ENCODE measurements around the gene C11orf68.

Gene C11orf68

DNA sequence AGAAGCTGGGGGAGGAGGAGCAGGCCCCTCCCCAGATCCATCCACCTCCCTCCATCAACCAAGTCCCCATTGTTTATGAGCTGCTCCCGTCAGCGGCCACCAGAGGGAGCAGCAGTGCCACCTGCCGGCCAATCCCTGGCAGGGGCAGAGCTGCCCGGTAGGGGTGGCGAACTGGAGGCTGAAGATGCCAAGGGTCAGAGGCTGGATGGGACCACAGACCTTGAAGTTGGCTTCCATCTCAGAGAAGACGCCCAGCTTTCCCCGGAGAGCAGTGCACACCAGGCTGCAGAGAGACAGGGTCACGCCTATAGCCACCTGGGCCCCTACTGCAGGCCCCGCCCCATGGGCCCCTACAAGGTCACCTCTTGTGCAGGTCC, 34.2 kb downstream of the C11orf68 start:
- H3K4me1 Mint-ChIP-seq = peaks cover 24% of the 10 kb centered on the region
- H3K27me3 Mint-ChIP-seq (ENCODE audit: low read depth) = no peaks in the 10 kb centered on the region
- peak overlapping the region in 1 of 3 experiments; percentile 60 for H3K27ac Mint-ChIP-seq
- TF ChIP-seq, protein P1, sequence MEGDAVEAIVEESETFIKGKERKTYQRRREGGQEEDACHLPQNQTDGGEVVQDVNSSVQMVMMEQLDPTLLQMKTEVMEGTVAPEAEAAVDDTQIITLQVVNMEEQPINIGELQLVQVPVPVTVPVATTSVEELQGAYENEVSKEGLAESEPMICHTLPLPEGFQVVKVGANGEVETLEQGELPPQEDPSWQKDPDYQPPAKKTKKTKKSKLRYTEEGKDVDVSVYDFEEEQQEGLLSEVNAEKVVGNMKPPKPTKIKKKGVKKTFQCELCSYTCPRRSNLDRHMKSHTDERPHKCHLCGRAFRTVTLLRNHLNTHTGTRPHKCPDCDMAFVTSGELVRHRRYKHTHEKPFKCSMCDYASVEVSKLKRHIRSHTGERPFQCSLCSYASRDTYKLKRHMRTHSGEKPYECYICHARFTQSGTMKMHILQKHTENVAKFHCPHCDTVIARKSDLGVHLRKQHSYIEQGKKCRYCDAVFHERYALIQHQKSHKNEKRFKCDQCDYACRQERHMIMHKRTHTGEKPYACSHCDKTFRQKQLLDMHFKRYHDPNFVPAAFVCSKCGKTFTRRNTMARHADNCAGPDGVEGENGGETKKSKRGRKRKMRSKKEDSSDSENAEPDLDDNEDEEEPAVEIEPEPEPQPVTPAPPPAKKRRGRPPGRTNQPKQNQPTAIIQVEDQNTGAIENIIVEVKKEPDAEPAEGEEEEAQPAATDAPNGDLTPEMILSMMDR (IDR thresholded peaks at IDR 0.05; ENCODE audit: unreplicated experiment in 3 of 3) = peak; percentile 98 to 99 (median 98)
- peak overlapping the region; percentile 61 to 79 (median 66) for H3K4me3 Mint-ChIP-seq
- H3K9me3 Mint-ChIP-seq = no peaks in the 10 kb centered on the region
- H3K36me3 Mint-ChIP-seq (ENCODE audit: low read depth) = peaks cover 25% of the 10 kb centered on the region

DNA sequence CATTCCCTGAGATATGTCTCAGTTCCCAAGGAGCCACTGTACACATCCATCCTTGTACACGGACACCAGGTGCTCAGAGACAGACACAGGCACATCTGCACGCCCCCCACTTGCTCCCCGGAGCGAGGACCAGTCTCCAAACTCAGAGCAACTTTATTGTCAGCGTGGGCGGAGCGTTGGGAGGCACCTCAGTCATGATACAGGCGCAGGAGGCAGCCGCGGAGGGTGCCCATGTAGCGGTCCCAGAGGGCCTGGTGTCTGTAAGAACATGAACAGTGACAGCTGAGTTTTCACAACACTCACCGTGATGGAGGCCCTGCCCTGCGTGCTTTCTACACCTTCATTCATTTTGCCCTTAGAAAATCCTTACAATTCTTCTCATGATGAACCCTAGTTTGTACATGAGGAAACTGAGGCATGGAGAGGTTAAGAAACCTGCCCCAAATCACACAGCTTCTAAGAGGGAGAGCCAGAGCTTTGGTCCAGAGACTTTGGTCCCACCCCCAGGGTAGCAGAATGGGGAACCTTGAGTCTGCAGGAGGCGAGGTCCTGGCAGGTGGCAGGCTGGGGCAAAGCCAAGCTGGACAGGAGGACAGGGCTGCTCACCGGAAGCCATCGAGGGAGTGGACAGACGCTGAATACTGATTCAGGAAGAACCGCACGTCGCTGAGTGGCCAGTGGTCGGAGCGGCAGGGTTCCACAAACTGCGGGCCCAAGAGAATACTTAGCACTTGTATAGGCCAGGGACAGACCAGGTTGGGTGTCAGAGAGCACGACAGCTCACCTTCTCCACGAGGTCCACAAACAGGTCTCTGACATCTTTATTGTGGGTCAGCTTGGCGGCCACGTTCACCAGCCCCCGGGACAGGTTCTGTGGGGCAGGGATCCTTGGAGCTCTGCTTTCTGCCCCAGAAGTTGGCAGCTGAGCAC, 34.8 kb downstream of the C11orf68 start:
- Mint-ChIP-seq H3K4me1 (peaks cover 18% of the 10 kb centered on the region), H3K27me3 (ENCODE audit: low read depth) (no peaks in the 10 kb centered on the region), H3K36me3 (ENCODE audit: low read depth) (peaks cover 25% of the 10 kb centered on the region)

DNA sequence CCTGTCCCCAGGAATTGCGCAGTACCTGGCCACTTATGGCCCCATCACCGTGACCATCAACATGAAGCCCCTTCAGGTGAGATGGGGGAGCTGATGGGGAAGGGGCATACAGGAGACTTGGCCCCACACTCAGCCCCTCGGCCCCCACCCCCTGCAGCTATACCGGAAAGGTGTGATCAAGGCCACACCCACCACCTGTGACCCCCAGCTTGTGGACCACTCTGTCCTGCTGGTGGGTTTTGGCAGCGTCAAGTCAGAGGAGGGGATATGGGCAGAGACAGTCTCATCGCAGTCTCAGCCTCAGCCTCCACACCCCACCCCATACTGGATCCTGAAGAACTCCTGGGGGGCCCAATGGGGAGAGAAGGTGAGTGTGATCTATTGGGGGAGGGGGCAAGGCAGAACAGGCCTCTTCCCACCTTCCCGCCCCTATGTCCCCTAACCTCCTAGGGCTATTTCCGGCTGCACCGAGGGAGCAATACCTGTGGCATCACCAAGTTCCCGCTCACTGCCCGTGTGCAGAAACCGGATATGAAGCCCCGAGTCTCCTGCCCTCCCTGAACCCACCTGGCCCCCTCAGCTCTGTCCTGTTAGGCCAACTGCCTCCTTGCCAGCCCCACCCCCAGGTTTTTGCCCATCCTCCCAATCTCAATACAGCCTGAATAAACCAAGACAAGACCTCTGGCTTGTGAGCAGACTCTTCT, 35.7 kb downstream of the C11orf68 start:
- H3K4me1 Mint-ChIP-seq = peaks cover 13% of the 10 kb centered on the region
- no peak overlapping the region for H3K4me3 Mint-ChIP-seq
- H3K27me3 Mint-ChIP-seq (ENCODE audit: low read depth) = no peaks in the 10 kb centered on the region
- peaks cover 25% of the 10 kb centered on the region for H3K36me3 Mint-ChIP-seq (ENCODE audit: low read depth)
- no peaks in the 10 kb centered on the region for H3K9me3 Mint-ChIP-seq
- no peak overlapping the region for H3K27ac Mint-ChIP-seq
- TF ChIP-seq, protein P1 (IDR thresholded peaks at IDR 0.05; ENCODE audit: unreplicated experiment in 3 of 3) = no peak

More for the DNA sequence above, 34.8 kb downstream of the C11orf68 start:
- no peak overlapping the region for H3K4me3 Mint-ChIP-seq
- H3K9me3 Mint-ChIP-seq = no peaks in the 10 kb centered on the region
- peak overlapping the region in 1 of 3 experiments; percentile 60 for H3K27ac Mint-ChIP-seq
- TF ChIP-seq, protein P1 (IDR thresholded peaks at IDR 0.05; ENCODE audit: unreplicated experiment in 3 of 3) = no peak

DNA sequence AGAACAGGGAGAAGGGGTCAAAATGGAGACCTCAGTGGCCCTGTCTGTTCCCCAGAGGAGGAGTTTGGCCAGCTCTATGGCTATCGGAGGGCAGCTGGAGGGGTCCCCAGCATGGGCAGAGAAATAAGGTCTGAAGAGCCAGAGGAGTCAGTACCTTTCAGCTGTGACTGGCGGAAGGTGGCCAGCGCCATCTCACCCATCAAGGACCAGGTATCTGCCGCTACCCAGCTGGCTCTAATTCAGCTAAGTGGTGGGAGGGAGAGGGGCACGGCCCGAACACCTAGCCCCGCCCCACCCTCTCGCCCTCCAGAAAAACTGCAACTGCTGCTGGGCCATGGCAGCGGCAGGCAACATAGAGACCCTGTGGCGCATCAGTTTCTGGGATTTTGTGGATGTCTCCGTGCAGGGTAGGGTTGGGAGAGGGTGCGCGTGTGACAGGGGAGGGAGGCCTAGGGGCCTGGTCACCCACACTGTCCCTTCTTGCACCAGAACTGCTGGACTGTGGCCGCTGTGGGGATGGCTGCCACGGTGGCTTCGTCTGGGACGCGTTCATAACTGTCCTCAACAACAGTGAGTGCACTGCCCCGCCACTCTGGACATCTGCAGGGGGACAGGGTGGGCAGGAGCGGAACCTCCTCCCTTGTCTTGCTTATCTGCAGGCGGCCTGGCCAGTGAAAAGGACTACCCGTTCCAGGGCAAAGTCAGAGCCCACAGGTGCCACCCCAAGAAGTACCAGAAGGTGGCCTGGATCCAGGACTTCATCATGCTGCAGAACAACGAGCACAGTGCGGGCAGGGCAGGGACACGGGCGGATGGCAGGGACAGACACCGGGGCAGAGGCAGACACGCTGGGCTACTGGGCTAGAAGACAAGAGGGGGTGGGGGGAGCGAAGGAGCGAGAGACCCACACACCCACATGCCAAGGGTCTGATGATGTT, 36.5 kb downstream of the C11orf68 start:
- Mint-ChIP-seq H3K4me3 (peak overlapping the region in 1 of 3 experiments; percentile 23), H3K36me3 (ENCODE audit: low read depth) (peaks cover 25% of the 10 kb centered on the region), H3K27ac (no peak overlapping the region), H3K27me3 (ENCODE audit: low read depth) (no peaks in the 10 kb centered on the region), H3K4me1 (peaks cover 13% of the 10 kb centered on the region), H3K9me3 (no peaks in the 10 kb centered on the region)
- TF ChIP-seq, protein P1 (IDR thresholded peaks at IDR 0.05; ENCODE audit: unreplicated experiment in 3 of 3) = no peak

DNA sequence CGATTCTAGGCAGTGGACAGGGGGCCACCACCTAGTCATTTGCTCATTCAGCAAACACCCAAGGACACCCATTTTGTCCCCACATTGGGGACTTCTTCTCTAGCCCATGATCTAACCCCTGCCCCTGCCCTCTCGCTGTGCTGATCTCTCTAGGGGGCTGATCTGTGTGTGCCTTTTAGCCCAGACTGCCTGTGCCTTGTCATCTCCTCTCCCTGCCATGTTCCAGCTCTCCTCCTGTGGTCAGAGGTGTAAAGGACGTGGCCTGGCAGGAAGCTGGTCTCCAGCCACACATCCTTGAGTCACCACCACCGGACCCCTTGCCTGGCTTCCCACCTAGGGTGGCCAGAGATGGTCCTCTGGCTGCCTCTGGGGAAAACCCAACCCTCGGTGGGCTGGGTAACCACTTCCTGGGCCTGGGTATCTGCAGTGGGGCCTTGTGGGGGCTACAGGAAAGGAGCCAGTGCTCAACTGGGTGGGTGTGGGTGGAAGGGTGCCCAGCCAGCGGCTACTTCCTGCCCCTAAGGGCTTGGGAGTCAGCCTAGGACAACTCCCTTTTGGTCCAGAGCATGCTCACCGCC, 37.9 kb downstream of the C11orf68 start:
- Mint-ChIP-seq H3K27me3 (ENCODE audit: low read depth) (no peaks in the 10 kb centered on the region), H3K27ac (no peak overlapping the region), H3K4me1 (peaks cover 5% of the 10 kb centered on the region), H3K4me3 (no peak overlapping the region), H3K36me3 (ENCODE audit: low read depth) (peaks cover 18% of the 10 kb centered on the region), H3K9me3 (no peaks in the 10 kb centered on the region)
- TF ChIP-seq, protein P1 (IDR thresholded peaks at IDR 0.05; ENCODE audit: unreplicated experiment in 3 of 3) = no peak
